ENCODE results near the gene KRTCAP2.

- no peak for TF ChIP-seq CTCF (IDR thresholded peaks at IDR 0.05)
- no peak for TF ChIP-seq POLR2A (IDR thresholded peaks at IDR 0.05)
Observed at GRCh38 chr1:155131285-155131684, 41.8 kb downstream of the KRTCAP2 start.
